ENCODE measurements around the gene NES.

NES gene

DNA sequence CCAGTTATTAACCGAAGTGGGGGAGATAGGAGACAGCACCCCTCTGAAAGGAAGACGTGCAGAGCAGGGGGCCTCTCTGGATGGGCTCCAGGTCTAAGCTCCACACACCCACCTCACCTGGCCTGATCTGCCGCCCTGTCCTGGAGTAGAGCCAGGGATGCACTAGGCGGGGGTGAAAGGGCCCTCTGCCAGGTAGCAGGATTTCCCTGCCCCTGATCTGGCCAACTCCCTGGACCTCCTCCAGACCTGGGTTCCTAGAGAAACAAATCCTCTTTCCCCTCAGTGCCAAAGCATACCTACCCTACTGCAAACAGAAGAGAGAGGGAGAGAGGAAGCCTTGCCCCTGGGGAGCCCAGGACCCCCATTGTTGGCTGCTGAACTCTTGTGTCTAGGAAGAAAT lies 26.1 kb upstream of the NES start:
- no peak for FAIRE-seq

DNA sequence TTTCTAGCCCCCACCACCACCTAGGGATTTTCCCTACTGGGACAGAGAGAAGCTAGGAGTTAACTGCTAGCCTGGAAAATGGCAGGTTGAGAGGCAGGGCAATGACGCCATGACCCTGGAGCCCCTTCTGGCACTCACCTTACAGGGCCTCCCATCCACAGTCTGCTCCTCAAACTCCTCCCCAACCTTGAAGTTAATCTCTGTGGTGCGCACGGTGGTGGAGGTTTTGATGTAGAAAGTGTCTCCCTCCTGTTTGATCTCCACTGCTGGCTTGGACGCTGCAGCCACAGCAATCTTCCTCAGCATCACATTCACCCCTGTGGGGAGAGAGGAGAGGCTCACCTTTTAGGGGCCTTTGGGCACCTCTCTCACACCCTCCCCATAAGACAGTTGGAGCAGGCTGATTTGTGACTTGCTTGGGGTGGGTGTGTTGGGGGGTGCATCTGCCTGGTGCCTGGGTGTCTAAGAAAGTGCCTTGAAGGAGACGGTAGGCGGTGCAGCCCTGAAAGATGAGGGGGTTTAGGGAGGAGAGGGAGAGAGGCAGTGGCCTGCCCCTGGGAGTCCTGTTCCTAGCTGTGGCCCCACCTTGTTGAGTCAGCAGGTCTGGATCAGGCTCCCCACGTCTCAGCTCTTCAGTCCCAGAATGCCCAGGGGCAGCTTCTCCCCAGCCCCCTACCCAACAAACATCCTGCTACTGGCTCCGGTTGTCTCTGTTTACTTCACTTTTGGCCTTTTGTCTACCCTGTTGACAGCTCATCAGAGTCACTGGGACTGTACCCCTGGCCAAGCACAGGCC lies 23.7 kb upstream of the NES start:
- no peak for FAIRE-seq

DNA sequence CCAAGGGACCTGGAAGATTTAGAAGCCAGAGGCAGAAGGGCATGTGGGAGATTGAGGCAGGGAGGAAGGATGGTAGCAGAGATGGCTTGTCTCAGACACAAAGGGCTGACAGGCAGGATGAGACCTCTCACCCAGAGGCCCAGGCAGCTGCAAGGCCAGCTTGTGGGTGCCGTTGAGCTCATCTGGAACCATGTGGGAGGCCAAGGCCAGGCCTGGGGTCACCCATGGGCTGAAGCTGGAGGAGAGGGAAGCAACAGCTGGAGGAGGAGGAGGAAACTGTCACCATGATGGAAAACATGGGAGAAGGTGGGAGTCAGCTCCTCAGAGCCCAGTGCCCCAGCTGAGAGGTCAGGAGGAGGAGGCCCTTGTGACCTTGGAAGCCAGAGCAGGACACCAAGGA lies 21.8 kb upstream of the NES start:
- FAIRE-seq, result no peak

DNA sequence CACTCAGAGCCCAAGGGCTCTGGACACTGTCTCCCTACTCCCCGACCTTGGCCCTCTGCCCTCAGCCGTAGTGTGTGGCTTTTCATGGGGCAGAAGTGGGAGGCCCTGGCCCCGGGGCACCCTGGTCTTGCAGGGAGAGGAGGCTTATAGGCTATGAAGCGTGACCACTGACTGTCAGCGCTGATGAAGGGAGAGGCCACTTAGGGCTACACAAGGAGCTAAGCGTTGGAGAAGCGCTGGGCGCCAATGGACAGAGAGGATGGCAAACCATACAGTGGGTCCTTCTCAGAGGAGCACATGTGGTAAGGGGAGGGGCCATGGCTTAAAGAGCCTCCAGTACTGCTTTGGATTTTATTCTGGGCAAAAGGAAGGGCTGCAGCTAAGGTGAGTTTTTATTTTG lies 20.3 kb upstream of the NES start:
- FAIRE-seq, result no peak

DNA sequence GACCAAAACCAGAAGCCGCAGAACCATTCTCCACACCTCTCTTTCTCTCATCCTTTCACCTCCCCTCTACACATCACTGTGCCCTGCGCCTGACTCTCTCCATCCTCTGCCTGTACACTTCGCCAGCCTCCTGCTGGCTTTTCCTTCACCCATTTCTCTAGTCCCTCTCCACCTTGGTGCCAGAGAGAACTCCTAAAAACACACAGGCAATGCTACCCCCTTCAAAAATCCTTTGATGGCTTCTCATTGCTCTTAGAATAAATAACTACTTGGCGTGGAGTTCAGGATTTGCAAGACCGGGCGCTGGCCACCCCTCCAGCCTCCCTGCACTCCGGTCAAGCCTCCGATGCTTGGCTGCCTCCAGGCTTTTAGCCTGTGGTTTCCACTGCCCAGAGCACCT lies 19.5 kb upstream of the NES start:
- FAIRE-seq, result no peak

DNA sequence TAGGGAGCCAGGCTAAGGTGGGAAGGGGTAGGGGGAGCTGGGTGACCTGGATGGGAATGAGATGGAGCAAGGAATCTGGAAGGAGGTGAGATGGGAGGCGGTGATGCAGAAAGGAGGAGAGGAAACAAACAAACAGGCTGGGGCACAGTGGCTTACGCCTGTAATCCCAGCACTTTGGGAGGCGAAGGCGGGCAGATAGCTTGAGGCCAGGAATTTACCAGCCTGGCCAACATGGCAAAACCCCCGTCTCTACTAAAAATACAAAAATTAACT lies 17.4 kb upstream of the NES start:
- no peak for FAIRE-seq

DNA sequence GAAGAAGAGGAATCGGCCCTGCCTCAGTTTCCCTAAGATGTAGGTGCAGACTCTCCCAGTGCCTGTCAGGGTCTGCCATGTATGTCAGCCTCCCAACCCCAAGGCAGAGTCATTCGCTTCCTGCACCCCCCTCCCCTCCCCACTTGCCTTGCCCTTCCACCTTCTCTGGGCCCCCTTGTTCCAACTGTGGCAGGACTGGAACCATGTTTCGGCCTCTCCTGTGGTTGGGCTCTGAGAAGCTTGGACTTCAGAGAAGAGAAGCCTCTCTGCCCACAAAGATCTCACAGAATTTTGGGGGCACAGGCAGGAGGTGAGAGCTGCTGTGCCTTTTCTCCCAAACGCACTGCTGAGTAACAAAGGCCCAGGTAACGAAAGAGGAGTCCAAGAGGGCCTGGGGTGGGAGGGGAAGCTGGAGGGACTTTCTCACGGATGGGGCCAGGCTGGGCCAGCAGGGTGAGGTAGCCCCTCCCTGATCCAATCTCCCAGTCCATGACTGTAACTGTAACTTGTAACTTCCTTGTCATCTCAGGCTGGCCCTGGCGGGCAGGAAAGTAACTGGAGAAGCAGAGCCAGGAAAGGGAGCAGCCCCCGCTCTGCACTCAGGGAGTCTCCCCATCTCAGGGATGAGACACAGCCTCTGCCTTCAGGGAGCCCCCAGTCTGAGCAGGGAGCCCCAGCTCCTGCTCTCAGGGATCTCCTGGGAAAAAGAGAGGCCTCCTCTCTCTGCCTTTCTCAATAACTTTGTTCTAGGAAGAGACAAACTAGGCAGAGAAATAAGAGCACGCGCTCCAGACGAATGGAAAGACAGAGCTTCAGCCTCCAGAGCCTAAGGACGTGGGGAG lies 16.9 kb upstream of the NES start:
- FAIRE-seq, result no peak

DNA sequence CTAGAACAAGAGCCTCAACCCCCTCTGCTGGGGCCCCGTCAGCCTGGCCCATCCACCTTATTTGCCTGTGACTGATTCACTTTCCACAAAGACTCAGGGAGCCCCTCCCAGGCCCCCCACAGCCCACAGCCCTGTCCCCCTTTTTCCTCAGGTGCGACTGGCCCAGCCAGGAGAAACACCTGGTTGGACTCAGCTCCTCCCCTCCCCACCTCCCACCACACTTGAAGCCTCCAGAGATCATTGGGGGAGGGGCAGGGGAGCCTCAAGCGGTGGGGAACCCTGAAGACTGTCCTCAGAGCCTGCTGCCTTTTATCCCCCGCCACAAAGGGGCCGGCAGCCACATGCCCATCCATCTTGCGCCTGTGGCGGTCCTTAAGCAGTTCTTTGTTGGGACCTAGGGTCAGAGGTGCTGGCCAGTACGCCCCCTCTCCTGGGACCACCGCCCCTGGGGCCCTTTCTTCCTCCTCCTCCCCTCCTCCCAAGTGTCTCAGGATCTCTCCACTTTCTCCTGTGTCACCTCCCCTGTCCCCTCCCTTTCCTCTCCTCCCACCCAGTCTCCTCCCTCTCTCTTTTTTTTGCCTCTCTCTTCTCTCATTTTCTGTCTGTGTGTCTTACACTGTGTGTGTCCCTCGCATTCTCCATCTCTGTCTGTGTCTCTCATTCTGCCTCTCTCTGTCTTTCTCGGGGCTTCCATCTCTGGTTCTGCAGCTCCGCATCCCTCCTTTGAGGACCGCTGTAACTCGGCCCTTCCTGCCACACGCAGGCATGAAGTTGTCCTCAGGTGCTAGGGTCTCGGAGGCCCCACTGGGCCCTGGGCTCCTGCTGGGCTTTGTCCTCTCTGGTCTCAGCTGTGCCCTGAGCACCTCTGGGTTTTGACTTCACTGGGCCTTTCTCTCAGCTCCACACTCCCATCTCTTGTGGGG lies 16.0 kb upstream of the NES start:
- FAIRE-seq, result no peak

DNA sequence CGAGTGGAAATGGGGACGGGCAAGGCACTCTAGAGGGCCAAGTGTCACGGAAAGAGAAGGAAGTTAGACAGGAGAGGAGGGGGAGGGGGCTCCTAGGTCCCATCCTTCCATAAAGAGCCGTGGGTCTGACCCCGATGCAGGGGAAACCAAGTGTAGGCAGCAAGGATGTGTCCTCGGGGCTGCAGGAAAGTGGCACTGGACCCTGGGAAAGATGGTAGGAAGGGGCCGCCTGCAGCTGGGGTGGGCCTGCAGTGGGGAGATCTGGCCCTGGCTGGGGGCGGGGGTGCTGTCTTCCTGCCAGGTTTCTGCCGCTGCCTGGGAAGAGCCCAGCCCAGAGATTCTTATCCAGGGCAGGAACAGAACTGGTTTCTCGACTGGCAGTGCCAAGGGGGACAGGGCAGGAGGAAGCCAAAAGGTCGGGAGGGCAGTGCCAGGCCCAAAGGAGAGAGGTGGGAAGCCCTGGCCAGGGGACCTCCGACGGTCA lies 15.3 kb upstream of the NES start:
- FAIRE-seq, result no peak

DNA sequence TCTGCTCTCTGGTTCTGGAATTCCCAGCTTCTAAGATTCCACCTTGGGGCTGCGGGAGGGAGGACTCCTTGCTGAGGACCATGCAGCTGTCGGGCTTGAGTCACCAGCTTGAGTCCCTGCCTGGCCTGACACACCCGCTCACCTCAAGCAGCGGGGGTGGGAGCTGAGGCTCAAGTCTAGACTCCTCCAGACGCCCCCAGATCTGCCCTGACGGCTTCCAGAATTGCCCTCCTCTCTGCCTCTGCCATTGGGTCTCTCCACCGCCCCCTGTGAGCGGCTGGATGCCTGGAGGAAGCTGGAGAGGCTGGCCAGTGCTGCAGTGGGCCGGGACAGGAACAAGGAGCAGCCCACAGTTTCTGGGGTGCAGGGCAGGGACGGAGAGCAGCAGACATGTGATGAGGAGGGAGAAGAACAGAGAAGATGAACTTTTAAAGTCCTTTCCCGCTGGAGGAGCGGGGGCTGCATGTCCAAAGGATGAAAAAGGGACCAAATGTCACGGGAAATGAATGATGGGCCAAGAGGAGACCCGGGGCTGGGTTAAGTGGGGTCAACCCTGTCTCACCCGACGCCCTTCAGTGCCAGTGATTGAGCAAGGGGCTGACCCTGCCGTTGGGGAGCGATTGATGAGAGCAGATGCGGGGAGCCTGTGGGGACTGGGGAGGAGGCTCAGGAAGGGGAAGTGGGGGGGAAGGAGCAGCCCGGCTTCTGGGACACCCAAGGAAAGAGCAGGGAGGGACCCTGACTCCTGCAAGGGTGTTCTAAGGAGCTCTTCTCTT lies 14.6 kb upstream of the NES start:
- FAIRE-seq, result no peak

DNA sequence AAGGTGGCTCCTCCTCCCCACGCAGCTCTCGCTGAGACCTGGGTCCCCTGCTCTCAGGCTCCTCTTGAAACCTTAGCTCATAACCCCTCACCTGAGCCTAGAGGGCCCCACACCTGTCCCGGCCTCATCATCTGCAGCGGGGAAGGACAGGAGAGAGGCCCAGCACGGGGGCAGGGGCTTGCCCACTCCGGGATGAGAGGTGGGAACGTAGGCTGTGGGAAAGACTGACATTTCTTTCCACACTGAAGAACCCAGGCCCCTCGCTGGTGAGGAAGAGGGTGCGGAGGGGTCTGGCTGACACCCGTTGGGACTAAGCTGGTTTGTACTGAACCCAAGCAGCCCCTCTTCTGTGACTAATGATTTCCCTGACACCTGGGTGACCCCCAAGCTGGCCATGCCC lies 14.0 kb upstream of the NES start:
- FAIRE-seq, result no peak

DNA sequence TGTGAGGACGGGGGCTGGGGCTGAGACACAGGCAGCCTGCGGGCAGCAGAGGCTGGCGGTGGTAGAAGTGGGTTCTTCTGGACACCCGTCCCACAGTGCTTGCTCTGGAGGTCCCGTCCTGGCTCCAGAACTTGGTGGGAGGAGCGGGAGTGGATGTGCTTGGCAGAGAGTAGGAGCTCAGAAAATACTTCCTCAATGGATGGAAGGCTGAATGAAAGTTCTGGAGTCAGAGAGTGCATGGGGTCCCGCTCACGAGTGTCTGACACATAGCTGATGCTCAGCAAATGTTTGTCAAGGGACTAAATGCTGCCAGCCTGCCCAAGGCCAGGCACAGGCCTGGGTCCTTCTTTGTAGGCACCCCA lies 13.4 kb upstream of the NES start:
- no peak for FAIRE-seq

DNA sequence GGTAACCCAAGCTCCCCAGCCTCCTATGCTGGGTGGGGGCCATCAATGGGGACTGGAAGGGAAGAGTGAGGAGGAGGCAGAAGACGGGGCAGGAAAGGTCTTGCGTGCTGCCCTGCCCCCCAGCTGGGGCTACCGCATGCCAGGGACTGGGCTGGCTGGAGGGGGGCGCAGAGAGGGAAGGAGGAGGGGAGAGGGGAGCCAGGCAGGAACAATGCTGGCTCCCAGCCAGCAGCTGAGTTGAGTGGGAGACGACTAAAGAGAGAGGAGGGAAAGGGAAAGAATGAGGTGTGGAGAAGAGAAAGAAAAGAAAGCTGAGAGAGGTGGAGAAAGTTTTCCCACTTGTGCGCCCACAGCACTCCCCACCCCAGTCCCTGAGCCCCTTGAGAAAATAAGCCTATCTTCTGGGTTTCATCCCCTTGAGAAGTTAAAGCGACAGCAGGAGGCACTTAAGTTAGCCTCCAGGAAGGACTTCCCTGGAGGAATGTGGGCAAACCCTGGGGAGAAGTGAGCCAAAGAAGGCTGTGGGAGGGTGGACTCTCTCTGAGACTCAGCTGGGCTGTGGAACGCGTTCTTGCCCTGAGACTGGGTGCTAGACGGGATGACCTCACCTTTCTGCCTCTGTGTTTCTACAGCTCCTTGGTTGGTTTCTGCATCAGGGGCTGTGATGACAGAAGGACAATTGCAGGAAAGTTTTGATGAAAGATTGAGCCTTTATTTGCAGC lies 12.9 kb upstream of the NES start:
- no peak for FAIRE-seq

DNA sequence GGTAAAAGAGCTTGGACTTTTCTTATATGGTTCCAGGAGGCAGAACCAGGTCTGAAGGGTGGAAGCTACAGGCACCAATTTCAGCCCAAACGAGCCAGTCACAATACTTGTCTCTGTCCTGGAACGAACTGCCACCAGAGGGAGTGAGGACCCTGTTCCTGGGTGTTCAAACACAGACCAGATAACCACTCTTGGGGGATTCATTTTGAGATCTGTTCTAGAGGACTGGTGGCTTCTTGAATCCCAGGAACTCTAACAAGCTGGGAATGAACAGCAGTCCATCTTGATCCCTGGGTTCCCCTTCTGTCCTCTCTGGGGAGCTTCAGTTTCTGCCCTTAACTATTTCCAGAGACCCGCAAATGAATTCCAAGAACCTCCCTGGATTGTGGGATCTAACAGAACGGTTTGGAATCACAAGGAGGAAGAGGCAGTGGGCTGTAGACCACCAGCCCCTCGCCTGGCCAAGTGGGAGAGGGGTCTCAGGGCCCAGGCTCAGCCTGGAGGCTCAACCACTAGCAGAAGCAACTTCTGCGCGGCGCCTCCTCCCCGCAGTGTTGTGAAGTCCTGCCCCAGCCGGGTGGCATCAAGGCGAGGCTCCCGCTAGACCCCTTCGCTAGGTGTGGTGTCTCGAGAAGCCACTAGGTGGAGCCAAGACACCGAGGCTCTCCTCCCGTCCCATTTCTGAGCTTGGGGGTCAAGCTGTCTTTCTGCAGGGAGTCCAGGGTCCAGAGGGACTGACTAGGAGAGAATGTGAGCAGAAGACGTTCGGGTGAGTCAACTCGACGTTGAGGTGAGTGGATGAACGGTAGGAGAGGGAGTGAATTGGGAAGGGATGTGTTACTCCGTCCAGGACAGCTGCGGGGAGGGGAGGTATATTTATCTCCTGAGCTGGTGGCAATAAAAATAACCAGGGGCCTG lies 12.1 kb upstream of the NES start:
- no peak for FAIRE-seq

DNA sequence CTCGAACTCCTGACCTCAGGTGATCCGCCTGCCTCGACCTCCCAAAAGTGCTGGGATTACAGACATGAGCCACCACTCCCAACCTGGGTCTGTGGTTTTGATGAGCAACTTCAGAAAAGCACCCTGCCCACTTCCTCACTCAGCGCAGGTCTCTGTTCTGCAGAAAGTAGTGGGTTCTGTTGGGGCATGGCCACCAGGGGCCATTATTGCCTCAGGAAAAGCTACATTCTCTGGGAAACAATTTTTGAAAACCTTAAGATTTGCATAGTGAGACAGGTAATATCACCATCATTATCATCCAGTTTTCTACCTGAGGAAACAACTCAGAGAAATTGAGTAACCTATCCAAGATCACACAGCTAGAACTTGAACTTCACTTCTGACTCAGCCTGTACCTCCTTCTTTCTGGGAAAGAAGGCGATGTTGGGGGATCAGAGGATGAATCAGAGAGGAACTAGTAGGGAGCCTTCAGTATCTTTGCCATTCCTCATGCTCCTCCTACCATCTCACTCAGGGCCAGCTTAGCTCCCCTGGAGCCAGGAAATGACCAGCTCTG lies 7.1 kb upstream of the NES start:
- FAIRE-seq, result no peak

DNA sequence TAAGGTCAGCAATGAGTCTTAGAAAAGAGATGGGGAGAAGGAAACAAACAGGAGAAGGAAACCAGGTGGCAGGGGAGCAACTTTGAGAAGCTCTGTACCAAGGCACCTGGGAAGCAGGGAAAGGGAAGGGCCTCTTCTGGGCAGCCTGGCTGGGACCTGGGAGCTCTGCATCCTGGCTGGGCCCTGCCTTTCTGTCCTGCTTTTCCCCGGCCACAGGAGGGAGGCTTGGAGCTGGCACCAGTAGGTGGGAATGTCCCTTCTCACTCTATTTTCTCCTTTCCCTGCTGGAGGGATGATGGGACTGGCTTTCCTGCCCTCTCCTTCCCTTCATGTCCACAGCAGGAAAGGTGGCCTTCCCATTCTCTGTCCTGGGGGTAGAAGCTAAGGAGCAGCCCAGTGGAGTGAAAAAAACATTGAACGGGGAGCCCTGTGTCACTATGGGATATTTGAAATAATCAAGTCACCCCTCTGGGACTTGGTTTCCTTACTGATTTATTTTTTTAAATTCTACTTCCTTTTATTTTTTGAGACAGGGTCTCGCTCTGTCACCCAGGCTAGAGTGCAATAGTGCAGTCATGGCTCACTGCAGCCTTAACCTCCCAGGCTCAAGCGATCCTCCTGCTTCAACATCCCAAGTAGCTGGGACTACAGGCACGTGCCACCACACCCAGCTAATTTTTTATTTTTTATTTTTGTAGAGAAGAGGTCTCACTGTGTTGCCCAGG lies 5.1 kb upstream of the NES start:
- FAIRE-seq, result no peak

DNA sequence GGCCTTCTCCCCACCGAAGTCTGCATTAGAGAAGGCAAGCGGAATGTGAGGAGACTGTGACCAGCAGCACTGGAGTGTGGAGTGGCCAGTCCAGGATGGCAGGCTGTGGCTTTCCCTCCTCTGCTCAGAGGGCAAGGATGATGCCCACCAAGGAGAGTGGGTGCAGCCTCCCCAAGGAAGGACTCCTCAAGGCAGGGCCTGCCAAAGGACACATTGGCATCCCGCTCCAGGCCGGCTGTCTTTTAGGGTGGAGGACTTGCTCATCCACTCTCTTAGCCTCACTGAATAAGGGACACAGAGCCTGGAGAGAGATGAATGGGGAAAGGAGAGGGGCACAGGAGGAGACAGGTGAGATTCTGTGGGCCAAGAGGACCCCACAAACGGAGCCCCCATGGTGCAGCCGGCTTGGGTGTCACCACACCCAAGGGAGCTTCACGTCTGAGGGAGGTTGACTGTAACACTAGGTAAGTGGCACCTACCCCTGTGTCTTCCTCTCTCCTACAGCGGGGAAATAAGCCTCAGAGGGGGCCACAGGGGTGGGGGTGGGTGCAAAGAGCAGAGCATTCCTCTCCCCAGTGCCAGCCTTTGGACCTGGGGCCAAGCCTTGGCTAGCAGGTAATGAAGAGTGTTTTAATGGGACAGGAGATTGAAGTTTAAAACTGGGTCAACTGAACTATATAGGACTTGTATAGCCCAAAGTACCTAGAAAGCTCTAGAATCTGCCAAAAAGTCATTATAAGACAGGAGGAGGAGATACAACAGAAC lies 4.2 kb upstream of the NES start:
- no peak for FAIRE-seq

DNA sequence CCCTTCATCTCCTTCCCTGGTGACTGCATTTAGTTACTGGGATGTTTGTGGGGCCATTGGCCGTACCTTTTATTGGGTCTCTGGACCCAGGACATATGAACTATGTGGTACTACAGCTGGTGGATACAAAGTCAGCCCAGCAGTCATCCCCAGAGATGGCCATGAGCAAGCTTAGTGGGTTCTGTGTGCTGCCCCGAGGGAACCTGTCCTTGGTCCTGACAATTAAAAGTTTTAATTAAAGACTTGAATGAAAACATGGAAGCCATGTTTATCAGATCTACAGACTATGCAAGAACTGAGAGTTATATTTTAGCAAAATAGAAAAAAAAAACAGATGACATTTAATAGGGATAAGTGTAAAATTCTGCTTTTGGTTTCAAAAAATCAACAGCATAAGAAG lies 2.8 kb upstream of the NES start:
- no peak for FAIRE-seq
